ENCODE results near the gene PRDM5. TPM values are rescaled to one million over a fixed set of nuclear protein-coding genes. Genes with fewer than 3 reads are reported as not detected.

PRDM5 gene
- total and polyA plus RNA-seq, 9 of the 15 experiments (the other 6 are each of a cell fraction or from before 2014, with no cell fraction given): not detected

GRCh38 chr4:120671538-120671937, 251.0 kb downstream of the PRDM5 start (continued):
- no peak for TF ChIP-seq NEUROD1 (IDR thresholded peaks at IDR 0.05; ENCODE audit: borderline replicate concordance, low read depth, low read length, partially characterized antibody)

- Histone ChIP-seq H3K9ac (ENCODE audit: insufficient read depth in 1 of 2, low read depth in 2 of 2, low read length in 2 of 2) (no peak overlapping the region), H3K79me2 (ENCODE audit: control insufficient read depth, insufficient read depth, low read length) (no peaks in the 10 kb centered on the region), H3K4me1 (replicated peaks in 1 of 2; ENCODE audit: control insufficient read depth in 2 of 2, insufficient read depth in 2 of 2, low read length in 2 of 2) (no peaks in the 10 kb centered on the region), H4K20me1 (replicated peaks; ENCODE audit: control insufficient read depth, insufficient read depth, low read length) (no peaks in the 10 kb centered on the region), H3K36me3 (ENCODE audit: control insufficient read depth, insufficient read depth, low read length) (no peaks in the 10 kb centered on the region), H3K9me1 (ENCODE audit: control insufficient read depth, insufficient read depth, low read length) (no peaks in the 10 kb centered on the region), H3K4me2 (ENCODE audit: insufficient read depth, low read length) (no peak overlapping the region), H3K27ac (ENCODE audit: extremely low read depth, low read depth, low read length) (no peak overlapping the region), H3K4me3 (no peak overlapping the region), H3K27me3 (ENCODE audit: control insufficient read depth in 2 of 2, insufficient read depth in 2 of 2, low read length in 2 of 2) (no peaks in the 10 kb centered on the region), H3K9me3 (replicated peaks; ENCODE audit: control insufficient read depth, insufficient read depth, low read depth, low read length) (no peaks in the 10 kb centered on the region), H2AFZ (ENCODE audit: low read depth, low read length) (no peak overlapping the region)
- BruUV-seq (replicated peaks): no TSS peak
- in situ Hi-C loops (cut with MboI) (no loop called here), intact Hi-C loops (cut with micrococcal nuclease) (no loop called here)
- CTCF ChIA-PET (ENCODE audit: low intra/inter-chr PET ratio): no interaction called here
- ATAC-seq (no peak), DNase-seq (ENCODE audit: extremely low read depth in 1 of 4, low spot score in 3 of 4) (no peak), FAIRE-seq (no peak)
- POLR2A ChIA-PET: no interaction called here
- 0% methylated on average over 3 of the region's 3 CpGs for WGBS (ENCODE audit: insufficient coverage, low coverage, missing lambda C conversion rate)
- no peak for TF ChIP-seq ZNF75A (CRISPR knock-in tag; IDR thresholded peaks at IDR 0.05)
- no peak for TF ChIP-seq PKNOX1 (IDR thresholded peaks at IDR 0.05)
- no peak for TF ChIP-seq SMARCA4 (IDR thresholded peaks at IDR 0.05)
Observed at GRCh38 chr4:120667102-120667501, 255.4 kb downstream of the PRDM5 start.

- Histone ChIP-seq H3K4me2 (ENCODE audit: insufficient read depth, low read length) (no peak overlapping the region), H3K9me1 (ENCODE audit: control insufficient read depth, insufficient read depth, low read length) (no peaks in the 10 kb centered on the region), H3K9ac (ENCODE audit: insufficient read depth in 1 of 2, low read depth in 2 of 2, low read length in 2 of 2) (no peak overlapping the region), H3K27me3 (ENCODE audit: control insufficient read depth in 2 of 2, insufficient read depth in 2 of 2, low read length in 2 of 2) (no peaks in the 10 kb centered on the region), H3K4me3 (no peak overlapping the region), H2AFZ (ENCODE audit: low read depth, low read length) (no peak overlapping the region), H3K9me3 (replicated peaks; ENCODE audit: control insufficient read depth, insufficient read depth, low read depth, low read length) (no peaks in the 10 kb centered on the region), H3K27ac (ENCODE audit: extremely low read depth, low read depth, low read length) (no peak overlapping the region), H3K36me3 (ENCODE audit: control insufficient read depth, insufficient read depth, low read length) (no peaks in the 10 kb centered on the region), H4K20me1 (replicated peaks; ENCODE audit: control insufficient read depth, insufficient read depth, low read length) (no peaks in the 10 kb centered on the region), H3K4me1 (replicated peaks in 1 of 2; ENCODE audit: control insufficient read depth in 2 of 2, insufficient read depth in 2 of 2, low read length in 2 of 2) (no peaks in the 10 kb centered on the region), H3K79me2 (ENCODE audit: control insufficient read depth, insufficient read depth, low read length) (no peaks in the 10 kb centered on the region)
- in situ Hi-C loops (cut with MboI) (no loop called here), intact Hi-C loops (cut with micrococcal nuclease) (no loop called here)
- DNase-seq (ENCODE audit: extremely low read depth in 1 of 4, low spot score in 3 of 4) (no peak), ATAC-seq (no peak), FAIRE-seq (no peak)
- ChIA-PET POLR2A (no interaction called here), CTCF (ENCODE audit: low intra/inter-chr PET ratio) (no interaction called here)
- TF ChIP-seq POLR2G (IDR thresholded peaks at IDR 0.05; ENCODE audit: low read depth, low read length): no peak
- no peak for TF ChIP-seq ZFPM2 (CRISPR knock-in tag; IDR thresholded peaks at IDR 0.05)
- WGBS (ENCODE audit: insufficient coverage, low coverage, missing lambda C conversion rate): 2% methylated on average over 3 of the region's 3 CpGs
- BruUV-seq (replicated peaks): no TSS peak
Observed at GRCh38 chr4:120664851-120665250, 257.7 kb downstream of the PRDM5 start.
